DOHH2 (cell line): ENCODE results near the gene POFUT2.

Experiments used
- H3F3A ChIP-seq: fragments of 200-600 bp; sonication (generic), shearing (Covaris generic); 2 replicates; pipeline ENCODE4 v1.6.0; 2016; ENCODE audit warnings: antibody characterized with exemption, mild to moderate bottlenecking; ENCODE audit not compliant: control insufficient read depth, insufficient read depth
- H3K27ac ChIP-seq: fragments of 200-600 bp; sonication (generic); 2 replicates; pipeline ENCODE4 v1.5.1; 2014; ENCODE audit warnings: low read depth, mild to moderate bottlenecking, low read length, moderate library complexity
- H3K27me3 ChIP-seq: fragments of 200-600 bp; sonication (generic); 2 replicates; pipeline ENCODE4 v1.6.1; 2014; ENCODE audit warnings: mild to moderate bottlenecking, low read length, mixed read lengths; ENCODE audit not compliant: control insufficient read depth
- H3K36me3 ChIP-seq: fragments of 200-600 bp; sonication (generic); 2 replicates; pipeline ENCODE4 v1.6.1; 2014; ENCODE audit warnings: mild to moderate bottlenecking, low read length, moderate library complexity, mixed read lengths; ENCODE audit not compliant: control insufficient read depth
- H3K4me1 ChIP-seq: fragments of 200-600 bp; sonication (generic); 2 replicates; pipeline ENCODE4 v1.6.1; 2014; ENCODE audit warnings: mild to moderate bottlenecking, low read length, mixed read lengths; ENCODE audit not compliant: control insufficient read depth
- H3K4me2 ChIP-seq: fragments of 200-600 bp; sonication (generic); 2 replicates; pipeline ENCODE4 v1.6.0; 2014; ENCODE audit warnings: mild to moderate bottlenecking, low read length, moderate library complexity
- H3K4me3 ChIP-seq: fragments of 200-600 bp; sonication (generic); 2 replicates; pipeline ENCODE4 v1.5.1; 2014; ENCODE audit warnings: mild to moderate bottlenecking, low read length, mixed read lengths
- H3K79me2 ChIP-seq: fragments of 200-600 bp; sonication (generic); 2 replicates; pipeline ENCODE4 v1.6.1; 2014; ENCODE audit warnings: mild to moderate bottlenecking, low read length, mixed read lengths; ENCODE audit not compliant: control insufficient read depth
- H3K9me2 ChIP-seq: fragments of 200-600 bp; sonication (generic); replicated peaks from 2 replicates; pipeline ENCODE4 v1.6.1; 2014; ENCODE audit warnings: mild to moderate bottlenecking, low read length, mixed read lengths; ENCODE audit not compliant: control insufficient read depth
- H3K9me3 ChIP-seq: fragments of 200-600 bp; sonication (generic); 2 replicates; pipeline ENCODE4 v1.6.1; 2014; ENCODE audit warnings: antibody characterized with exemption, low read length, mixed read lengths; ENCODE audit not compliant: control insufficient read depth, insufficient read depth
- H4K20me1 ChIP-seq: fragments of 200-600 bp; sonication (generic); 2 replicates; pipeline ENCODE4 v1.6.0; 2014; ENCODE audit warnings: low read depth, mild to moderate bottlenecking, antibody characterized with exemption, low read length, moderate library complexity; ENCODE audit not compliant: control insufficient read depth, insufficient read depth
- CTCF ChIP-seq: fragments of 200-600 bp; sonication (generic); IDR thresholded peaks from one replicate; pipeline ENCODE4 v1.5.1; 2014; ENCODE audit warnings: antibody characterized with exemption, mild to moderate bottlenecking, low read depth, low read length; ENCODE audit not compliant: poor library complexity, severe bottlenecking
- EZH2phosphoT487 ChIP-seq: fragments of 200-600 bp; sonication (generic); IDR thresholded peaks from 2 replicates; pipeline ENCODE4 v1.6.1; 2017; ENCODE audit warnings: borderline replicate concordance, mild to moderate bottlenecking, antibody characterized with exemption, low read length, moderate library complexity, mixed read lengths

The POFUT2 gene

DNA sequence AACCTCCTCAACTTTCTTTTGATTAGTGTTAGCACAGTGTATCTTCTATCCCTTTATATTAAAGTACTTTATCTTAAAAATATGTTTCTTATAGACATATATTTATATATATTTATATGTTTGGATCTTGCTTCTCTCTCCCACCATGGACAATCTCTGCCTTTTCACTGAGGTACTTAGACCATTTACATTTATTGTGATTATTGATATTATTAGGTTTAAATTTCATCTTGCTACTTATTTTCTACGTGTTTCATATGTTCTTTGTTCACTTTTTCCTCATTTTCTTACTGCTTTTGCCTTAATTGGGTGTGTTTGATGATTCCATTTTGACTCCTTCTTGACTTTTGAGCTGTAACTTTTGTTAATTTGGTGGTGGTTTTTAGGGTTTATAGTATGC, 70.7 kb downstream of the POFUT2 start:
- Histone ChIP-seq H3K36me3 (no peaks in the 10 kb centered on the region), H3K9me3 (peaks cover 4% of the 10 kb centered on the region), H3F3A (no peaks in the 10 kb centered on the region), H3K27ac (no peak overlapping the region), H4K20me1 (no peaks in the 10 kb centered on the region), H3K4me2 (no peak overlapping the region), H3K4me3 (no peak overlapping the region), H3K79me2 (no peaks in the 10 kb centered on the region), H3K4me1 (no peaks in the 10 kb centered on the region), H3K9me2 (no peaks in the 10 kb centered on the region), H3K27me3 (peaks cover 3% of the 10 kb centered on the region; the same call in 1 of the 2 replicates)
- TF ChIP-seq EZH2phosphoT487, result no peak
- no peak for TF ChIP-seq CTCF

DNA sequence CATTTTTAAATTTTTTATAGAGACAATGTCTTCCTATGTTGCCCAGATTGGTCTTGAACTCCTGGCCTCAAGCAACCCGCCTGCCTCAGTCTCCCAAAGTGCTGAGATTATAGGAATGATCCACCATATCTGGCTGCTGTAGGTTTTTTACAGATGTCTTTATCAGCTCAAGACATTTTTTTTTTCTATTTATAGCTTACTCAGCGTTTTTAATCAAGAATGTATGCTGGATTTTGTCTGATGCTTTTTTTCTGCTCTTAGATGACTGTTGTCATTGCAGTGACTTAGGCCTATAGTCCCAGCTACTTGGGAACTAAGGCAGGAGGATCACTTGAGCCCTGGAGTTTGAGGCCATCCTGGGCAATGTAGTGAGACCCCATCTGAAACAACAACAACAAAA, 72.5 kb downstream of the POFUT2 start:
- Histone ChIP-seq H3K9me2 (no peaks in the 10 kb centered on the region), H3K4me3 (no peak overlapping the region), H3K4me2 (no peak overlapping the region), H4K20me1 (no peaks in the 10 kb centered on the region), H3K4me1 (no peaks in the 10 kb centered on the region), H3K79me2 (no peaks in the 10 kb centered on the region), H3K9me3 (peaks cover 4% of the 10 kb centered on the region), H3K27me3 (peaks cover 3% of the 10 kb centered on the region; the same call in 1 of the 2 replicates), H3K27ac (no peak overlapping the region), H3F3A (no peaks in the 10 kb centered on the region), H3K36me3 (no peaks in the 10 kb centered on the region)
- TF ChIP-seq EZH2phosphoT487, result no peak
